HG02759 (cell line): ENCODE measurements around the gene RSPRY1.
"Not testable (repeated sequence)": the region's sequence is repeated elsewhere in the genome, so short reads cannot be mapped to it uniquely, and the experiment has no call there.

Experiments used
- ATAC-seq: cut with Tn5 transposase; IDR thresholded peaks from one replicate; pipeline ENCODE4 v1.9.1; 2021; ENCODE audit warnings: mild to moderate bottlenecking, moderate library complexity; ENCODE audit not compliant: unreplicated experiment

The RSPRY1 gene

DNA sequence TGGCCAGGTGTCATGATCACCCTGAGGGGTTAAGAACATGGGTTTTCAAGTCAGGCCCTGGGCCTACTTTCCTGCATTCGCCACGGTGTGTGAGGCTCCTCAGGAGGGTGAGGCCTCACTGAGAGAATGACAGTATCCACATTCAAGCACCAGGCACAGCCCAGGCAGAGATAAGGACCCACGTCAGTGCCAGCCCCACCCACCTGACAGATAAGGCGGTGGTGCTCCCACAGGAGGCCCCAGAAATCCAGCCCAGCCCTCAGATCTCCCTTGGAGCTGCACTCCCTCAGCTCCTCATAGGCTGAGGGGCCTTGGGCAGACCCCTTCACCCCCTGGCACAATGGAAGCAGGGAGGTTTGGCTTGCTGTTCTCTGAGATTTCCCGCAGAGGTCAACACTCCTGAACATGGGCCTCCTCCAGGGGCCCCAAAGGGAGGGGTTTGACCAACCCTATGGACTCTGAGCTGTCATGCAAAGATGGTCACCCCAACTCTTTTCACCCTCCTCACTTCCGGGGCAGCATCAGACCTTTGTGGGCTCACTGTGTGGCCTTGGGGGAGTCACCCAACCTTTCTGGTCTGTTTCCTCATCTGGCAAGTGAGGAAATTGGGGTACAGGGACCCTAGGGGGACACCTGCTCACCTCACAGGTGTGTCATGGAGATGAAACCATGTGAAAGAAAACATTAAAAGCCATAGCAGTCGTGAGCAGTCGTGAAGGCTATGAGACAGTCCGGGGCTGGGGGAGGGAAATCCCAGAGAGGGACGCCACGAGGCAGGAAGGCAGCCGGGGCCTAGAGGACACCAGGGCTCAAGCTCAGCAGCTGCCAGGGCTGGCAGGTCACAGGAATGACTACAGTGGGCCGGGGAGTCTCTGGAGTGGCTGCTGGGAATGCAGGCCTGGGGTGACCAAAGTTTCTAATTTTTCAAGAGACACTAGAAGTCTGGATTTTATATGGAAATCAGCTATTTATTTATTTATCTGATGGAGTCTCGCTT lies 83.0 kb downstream of the RSPRY1 start:
- ATAC-seq, result no peak

DNA sequence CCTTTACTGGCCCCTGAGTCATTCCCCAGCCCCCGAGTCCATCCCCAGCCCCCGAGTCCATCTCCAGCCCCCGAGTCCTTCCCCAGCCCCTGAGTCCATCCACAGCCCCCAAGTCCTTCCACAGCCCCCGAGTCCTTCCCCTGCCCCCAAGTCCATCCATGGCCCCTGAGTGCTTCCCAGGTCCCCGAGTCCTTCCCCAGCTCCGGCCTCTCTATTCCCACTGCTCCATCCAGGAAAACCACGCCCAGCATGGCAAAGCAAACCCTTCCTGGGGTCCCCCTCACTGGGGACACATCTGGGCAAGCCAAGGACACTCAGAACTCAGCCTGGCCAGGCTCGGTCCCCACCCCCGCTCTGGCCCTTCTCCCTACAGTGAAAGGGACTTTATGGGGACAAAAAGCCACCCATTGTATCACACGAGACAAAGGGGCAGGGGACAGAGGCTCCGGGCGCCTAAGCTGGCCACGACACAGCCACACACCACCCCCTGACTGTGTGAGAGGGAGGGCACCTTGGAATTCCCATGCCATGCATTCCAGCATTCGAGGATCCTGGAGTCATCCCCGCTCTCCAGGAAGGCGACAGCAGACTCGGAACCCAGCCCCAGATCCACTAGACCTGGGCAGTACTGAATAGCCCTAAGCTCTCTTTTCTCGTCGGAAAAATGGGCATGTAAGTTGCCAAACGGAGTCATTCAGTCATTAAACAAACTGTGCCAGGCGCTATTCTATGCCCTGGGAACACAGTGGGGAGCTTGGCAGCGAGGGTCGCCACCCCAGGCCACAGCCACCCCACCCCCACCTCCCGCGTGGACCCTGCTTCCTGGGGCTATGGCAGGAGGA lies 84.3 kb downstream of the RSPRY1 start:
- ATAC-seq, result no peak

DNA sequence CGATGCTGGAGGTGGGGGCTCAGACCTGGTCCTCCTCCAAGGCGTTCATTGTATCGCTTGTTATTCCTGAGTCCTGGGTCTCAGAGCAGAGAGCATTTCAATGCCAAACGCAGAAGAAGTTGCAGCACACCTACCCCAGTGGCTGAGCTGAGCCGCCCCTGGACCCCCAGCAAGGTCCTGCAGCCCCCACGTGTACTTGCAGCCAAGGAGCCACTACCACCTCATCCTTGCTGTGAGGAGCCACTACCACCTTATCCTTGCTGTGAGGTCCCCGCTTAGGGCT lies 84.9 kb downstream of the RSPRY1 start:
- ATAC-seq, result no peak

DNA sequence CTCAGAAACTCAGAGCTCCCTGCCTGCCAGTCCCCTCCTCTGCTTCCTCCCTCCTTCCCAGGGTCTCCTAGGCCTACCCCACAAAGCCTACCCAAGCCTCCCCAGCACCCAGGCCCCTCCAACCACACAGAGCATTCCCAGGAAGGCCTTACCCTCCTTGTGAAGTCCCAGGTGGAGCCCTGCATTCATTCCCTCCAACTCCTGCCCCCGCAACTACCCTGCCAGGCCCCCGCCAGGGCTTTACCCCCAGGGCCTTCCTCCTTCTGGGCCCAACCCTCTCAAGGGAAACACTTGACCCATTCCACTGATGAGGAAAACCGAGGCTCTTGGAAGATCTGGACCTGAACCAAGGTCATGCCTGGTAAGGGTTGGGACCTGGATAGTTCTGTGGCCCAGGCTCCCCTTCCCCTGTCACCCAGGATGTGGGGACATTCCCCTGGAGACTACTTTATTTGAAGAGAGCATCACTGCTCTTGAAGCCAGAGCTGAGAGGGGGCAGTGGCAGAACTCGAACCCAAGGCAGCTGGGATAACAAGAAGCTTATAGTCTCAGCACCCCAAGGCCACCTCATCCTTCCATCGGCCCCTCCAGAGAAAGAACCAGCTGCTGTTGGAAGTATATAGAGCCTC lies 85.9 kb downstream of the RSPRY1 start:
- ATAC-seq, result no peak

DNA sequence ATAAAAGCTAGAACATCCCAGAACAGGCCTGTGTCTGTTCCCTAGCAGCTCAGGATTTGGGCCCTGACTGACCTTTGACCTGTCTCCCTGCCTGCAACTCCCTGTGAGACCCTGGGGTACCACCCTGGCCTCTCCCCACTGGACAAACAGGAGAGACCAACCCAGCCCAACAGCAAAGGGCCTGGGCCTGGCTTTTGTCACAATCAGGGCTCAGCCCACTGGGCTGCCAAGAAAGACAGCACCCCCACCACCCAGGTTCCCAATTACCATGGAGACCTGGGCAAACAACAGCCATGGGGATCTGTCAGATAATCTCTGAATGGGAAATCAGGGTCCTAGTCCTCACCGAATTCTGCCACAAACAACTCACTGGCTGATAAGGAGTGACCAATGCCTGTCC lies 87.2 kb downstream of the RSPRY1 start:
- ATAC-seq, result no peak

DNA sequence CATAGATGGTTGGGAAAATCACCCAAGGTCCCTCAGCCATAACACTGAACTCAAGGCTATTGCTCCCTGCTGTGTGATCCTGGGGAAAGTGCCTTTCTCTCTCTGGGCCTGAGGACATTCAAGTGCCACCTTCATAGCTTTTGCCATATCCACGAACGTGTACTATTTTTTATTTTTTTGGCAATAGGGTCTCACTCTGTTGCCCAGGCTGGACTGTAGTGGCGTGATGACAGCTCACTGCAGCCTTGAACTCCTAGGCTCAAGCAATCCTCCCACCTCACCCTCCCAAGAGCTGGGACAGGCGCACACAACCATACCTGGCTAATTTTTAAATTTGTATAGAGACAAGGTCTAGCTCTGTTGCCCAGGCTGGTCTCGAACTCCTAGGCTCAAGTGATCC lies 87.7 kb downstream of the RSPRY1 start:
- ATAC-seq, result no peak

DNA sequence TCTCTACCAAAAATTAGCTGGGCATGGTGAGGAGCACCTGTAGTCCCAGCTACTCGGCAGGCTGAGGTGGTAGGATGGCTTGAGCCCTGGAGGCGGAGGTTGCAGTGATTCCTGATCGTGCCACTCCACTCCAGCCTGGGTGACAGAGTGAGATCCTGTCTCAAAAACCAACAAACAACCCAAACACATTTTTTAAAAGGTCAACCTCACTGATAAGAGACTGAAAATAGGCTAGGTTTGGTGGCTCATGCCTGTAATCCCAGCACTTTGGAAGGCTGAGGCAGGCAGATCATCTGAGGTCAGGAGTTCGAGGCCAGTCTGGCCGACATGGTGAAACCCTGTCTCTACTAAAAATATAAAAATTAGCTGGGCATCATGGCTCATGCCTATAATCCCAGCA lies 89.8 kb downstream of the RSPRY1 start:
- ATAC-seq, result not testable (repeated sequence)

DNA sequence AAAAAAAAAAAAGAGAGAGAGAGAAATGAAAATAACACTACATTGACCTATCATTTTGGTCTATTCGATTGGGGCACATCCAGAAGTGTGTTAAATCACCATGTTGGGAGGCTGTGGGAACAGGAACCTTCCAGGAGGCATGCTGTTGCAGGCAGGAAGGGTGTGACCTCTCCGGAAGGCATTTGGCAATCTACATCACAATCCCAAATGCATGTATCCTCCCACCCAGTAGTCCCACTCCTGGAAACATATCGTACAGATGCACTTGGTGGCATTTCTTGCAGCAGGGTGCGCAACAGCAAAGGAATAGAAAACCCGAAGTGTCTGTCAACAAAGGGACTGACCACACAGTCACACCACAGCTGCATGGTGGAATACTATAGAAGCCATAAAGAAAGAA lies 90.5 kb downstream of the RSPRY1 start:
- no peak for ATAC-seq

DNA sequence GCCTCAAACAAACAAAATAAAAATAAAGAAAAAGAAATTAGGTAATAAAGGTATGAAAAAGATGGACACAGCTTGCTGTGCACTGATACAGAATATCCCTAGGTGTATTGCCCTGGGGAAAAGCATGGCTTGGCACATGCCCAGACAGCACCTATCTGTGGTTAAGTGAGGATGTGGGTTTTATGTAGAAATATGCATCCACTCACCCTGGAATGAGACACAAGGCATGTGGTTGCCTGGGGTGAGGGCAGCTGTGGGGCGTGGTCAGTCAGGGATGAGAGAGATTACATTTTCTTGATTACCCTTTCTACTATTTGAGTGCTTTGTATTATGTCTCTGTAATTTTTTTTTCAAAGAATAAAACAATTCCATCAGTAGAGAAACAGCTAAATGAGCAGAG lies 91.5 kb downstream of the RSPRY1 start:
- ATAC-seq, result no peak

DNA sequence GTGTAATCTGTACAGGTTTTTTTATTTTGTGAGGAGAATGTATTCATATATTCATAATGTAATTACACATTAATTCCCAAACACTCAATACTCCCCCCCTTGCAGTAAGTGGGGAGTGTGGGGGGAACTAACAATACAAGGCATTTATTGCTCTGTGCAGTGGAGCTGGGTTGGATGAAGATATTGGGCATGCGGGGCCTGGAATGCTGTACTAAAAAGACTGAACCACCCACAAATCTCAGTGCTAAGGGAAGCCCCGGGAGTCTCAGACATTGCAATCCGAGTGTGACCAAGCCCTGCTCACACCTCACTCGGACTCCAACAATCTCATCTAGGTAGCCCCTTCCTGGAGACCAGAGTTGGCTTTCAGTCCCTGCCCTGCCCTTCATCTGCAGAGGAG lies 92.4 kb downstream of the RSPRY1 start:
- ATAC-seq, result no peak

DNA sequence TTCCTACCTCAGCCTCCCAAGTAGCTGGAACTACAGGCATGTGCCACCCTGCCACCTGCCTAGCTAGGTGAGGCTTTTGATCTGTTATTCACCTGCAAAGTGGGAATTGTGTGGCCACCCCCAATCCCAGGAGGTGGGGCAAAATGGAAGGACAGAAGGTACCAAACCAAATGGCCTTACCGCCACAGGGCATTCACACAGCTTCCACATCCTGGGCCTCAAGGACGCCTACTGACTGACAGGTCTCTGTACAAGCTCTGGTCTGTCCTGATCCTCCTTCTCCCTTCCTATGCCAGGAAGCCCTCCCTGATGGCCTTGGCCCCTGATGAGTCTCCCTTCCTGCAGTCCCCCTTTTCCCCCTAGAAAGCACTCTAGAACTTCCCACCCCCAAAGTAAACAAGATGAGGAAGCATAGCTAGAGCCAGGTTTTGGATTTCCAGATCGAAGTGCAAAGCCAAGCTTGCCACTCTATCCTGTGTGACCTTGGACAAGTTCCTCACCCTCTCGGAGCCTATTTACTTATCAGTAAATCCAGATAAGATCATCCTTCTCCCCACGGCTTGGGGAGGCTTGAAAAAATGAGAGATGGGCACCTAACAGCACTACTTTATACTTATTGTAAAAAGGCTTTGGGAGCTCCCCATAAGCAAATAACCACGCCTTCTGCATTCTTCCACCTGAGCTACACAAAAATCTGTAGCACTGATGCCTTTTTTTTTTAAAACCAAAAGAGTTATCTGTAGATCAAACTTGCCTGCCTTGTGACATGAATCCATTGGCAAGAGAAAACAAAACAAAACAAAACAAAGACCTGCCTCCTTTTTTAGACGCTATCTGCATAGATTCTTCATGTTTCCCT lies 93.9 kb downstream of the RSPRY1 start:
- ATAC-seq, result no peak

DNA sequence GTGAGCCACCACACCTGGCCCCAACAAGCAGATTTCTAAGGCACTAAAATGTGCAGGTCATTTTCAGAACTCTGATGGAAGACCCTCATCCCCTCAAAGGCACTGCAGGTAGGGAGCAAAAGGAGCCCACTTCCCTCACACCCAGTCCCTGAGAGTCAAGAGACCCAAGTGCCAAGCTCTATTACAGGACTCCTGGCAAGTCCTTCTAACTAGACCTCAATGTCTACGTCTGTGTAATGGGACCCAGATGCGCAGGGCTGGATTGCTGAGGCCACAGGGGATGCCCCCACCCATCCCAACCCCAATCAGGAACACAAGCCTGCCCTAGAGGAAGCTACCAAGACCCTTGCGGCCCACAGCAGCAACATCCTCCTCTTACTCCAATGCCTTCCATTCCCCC lies 95.7 kb downstream of the RSPRY1 start:
- no peak for ATAC-seq

DNA sequence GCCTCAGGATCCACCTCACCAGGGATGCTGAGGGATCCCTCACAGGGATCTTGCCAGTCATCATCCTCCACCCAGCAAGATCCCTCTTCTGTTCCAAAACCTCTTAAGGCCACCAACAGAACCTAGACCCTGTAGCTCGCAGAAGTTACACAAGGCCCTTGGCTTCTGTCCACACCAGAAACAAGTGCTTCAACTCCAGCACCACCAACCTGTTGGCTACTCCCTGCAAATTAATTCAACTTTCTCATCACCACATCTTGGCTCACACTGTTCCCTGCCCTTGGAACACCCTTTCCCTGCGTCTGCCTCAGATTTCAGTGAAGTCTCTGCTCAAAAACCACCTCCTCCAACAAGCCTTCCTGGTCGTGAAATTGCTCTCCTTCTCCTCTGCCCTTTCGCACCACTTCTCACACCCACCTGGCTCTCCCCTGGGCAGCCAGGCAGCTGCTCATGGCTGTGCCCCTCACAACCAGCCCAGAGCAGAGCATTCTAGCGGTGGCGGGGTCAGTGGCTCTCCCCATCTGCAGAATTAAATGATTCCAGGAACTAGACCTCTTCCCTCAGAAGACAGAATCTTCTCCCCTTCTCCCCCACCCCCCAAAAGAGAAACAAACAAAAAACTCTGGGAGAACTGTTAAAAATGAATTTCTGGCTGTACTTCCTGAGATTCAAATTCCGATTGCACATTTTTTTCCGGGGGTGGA lies 96.5 kb downstream of the RSPRY1 start:
- no peak for ATAC-seq

DNA sequence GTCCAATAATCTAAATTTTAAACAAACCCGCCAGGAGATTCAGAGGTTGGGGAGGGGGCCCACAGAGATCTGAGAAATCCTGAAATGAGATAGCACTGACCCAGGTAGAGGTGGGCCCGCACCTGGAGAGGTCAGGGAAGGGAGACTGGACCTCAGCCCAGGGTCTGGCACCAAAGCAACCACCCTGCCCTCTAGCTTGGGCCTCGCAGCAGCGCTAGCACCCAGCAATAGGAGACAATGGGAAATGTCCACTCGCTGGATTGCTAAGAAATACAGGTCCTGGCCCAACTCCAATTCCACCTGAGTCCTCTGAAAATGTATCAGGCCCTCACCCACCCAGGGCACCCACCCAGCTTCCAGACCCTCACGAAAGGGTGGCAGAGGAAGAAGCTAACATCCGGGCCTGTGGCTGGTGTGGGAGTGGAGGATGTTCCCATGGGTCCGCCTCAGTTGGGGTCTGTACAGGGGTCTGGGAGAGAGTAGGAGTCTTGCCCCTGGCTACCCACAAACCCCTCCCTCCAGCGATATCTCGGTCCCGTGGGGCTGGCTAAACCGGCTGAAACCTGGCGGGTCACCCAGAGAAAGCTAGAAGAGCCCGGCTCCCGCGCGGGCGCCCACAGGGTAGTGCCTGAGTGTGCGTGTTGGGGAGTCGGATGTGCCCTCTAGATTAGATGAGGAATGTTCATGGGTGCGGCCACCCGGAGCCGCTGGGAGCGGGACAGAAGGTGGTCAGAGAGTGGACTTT lies 97.3 kb downstream of the RSPRY1 start:
- ATAC-seq, result no peak

DNA sequence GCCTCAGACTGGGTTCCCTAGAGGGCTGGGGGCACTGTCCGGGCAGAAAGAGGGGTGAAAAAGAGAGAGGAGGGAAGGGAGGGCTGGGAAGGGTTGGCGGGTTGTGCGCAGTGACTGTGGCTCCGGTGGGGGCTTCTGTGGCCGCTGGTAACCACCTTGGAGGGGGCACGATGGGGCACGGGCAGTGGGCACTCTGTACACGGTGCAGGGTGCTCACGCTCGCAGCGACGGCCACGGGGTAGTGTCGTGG lies 97.8 kb downstream of the RSPRY1 start:
- ATAC-seq, result no peak

DNA sequence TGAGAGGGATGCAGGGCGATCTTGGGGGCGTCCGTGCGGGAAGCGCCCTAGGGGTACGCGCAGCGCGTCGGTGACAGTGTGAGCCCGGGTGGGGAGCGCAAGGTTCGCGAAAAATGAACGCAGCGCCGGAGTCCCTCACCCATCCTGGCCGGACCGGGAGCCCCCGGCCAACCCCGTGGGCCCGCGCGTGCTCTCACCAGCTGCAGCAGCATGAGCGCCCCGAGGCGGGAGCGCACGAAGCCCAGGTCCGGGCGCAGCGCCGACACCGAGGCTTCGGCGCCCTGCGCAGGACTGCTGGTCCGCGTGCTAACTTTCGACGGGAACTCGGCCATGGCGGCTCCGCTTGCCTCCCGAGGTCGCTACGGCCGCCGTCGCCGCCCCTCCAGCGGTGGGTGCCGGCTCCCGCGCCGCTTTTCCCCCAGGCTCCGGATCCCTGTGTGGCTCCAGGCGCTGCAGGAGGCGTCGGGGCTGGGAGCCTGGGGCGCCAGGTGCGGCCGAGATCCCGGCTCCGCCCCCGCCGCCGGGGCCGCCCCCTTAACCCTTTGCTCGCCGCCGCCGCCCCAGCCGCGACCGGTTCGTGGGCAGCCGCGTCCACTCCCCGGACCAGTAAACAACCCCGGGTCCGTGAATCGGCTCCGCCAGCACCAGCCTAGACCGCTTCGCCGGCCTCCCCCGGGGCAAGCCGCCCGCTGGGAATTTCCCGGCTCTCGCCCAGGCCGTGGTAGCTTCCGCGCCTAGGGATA lies 98.3 kb downstream of the RSPRY1 start, which contains the start of gene PLLP:
PLLP (minus strand) TSS at position 464 of the 743 bp plus-strand sequence; CDS start at position 332, 132 bp downstream.
- no peak for ATAC-seq

DNA sequence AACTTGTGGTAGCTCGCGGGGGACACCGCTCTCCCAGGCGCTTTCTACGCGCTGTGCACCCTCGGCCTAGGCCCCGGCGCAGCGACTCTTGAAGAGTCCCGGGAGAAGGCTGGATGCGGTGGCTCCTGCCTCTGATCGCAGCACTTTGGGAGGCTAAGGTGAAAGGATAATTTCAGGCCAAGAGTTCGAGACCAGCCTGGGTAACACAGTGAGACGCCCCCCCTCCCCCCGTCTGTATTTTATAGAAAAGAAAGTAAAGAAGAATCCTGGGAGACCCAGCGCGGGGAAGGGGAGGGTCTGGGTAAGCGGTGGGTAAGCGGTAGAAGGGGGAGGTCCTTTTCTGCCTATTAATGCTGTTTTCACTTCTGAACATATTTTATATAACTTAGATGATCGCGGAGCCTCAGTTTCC lies 98.8 kb downstream of the RSPRY1 start:
- no peak for ATAC-seq

DNA sequence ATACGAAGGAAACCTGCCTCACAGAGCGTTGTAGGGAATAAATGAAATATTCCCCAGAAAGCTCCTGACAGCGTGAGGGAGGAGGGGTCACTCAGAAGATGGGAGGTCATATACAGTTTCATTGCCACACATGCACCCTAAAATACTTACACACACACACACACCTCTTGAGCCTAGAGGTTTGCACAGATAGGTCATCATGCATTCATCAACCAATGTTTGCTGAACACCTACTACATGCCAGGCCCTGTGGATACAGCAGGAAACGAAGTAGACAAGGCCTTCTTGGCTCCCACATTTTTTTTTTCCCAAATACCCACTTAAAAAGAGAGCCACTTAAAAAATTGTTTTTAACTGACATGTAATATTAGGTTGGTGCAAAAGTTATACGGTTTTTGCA lies 99.2 kb downstream of the RSPRY1 start:
- no peak for ATAC-seq
